A549 (cell line): Measurements from ENCODE around the gene FAR2. TPM values are rescaled to one million over a fixed set of nuclear protein-coding genes. Genes with fewer than 3 reads are reported as not detected.

Source experiments
- ATAC-seq, 2 experiments: fragments of 200-7000 bp in 1 of 2; fragments of >200 bp in 1 of 2; cut with Nextera tagmentation in 1 of 2; cut with Tn5 transposase in 1 of 2; 3 replicates each; pipeline versions ENCODE4 v1.8.0 to v1.9.1; 2018 to 2020; ENCODE audit warnings: mild to moderate bottlenecking in 1 of 2, moderate library complexity in 1 of 2
- CTCF ChIA-PET: fragments of 300-600 bp; sonication (Branson Sonifier 250); formaldehyde crosslinking; extraction: SDS; loops from one replicate; lab custom pipeline; 2021; ENCODE audit warnings: antibody characterized with exemption, inconsistent platforms; lab: Yijun Ruan, JAX
- POLR2A ChIA-PET: fragments of 350-600 bp; formaldehyde crosslinking; extraction: SDS; loops from one replicate; lab custom pipeline; 2021; ENCODE audit warnings: antibody characterized with exemption, inconsistent platforms; lab: Yijun Ruan, JAX
- DNase-seq, 2 experiments: peaks; one replicate each; pipeline versions ENCODE4 v3.0.0 to v3.0.0-alpha.2; 2011 to 2016; ENCODE audit warnings: low read depth in 1 of 2, low spot score in 1 of 2
- FAIRE-seq: peaks from 2 replicates; lab custom pipeline; 2011; peaks lifted over from hg19 to GRCh38; lab: Jason Lieb, UNC
- H3K27ac ChIP-seq, 2 experiments: fragments of >200 bp; sonication (Bioruptor Twin); formaldehyde crosslinking; 3 replicates each; pipeline ENCODE4 v1.5.1; 2016 to 2017
- H3K4me1 ChIP-seq: fragments of >200 bp; sonication (Bioruptor Twin); formaldehyde crosslinking; 3 replicates; pipeline ENCODE4 v1.6.1; 2016
- H3K4me2 ChIP-seq: fragments of >200 bp; sonication (Bioruptor Twin); formaldehyde crosslinking; 3 replicates; pipeline ENCODE4 v1.6.1; 2016
- H3K4me3 ChIP-seq: fragments of >200 bp; sonication (Bioruptor Twin); formaldehyde crosslinking; 3 replicates; pipeline ENCODE4 v1.5.1; 2016
- H3K9me3 ChIP-seq: fragments of >200 bp; sonication (Bioruptor Twin); formaldehyde crosslinking; 3 replicates; pipeline ENCODE4 v1.6.1; 2016
- CHD4 ChIP-seq: fragments of 200-600 bp; sonication (generic); IDR thresholded peaks from 2 replicates; pipeline ENCODE4 v1.6.1; 2016; ENCODE audit warnings: antibody characterized with exemption, mild to moderate bottlenecking, borderline replicate concordance
- EHMT2 ChIP-seq: fragments of 200-600 bp; sonication (generic); IDR thresholded peaks from 2 replicates; pipeline ENCODE4 v1.6.1; 2016; ENCODE audit warnings: antibody characterized with exemption, low read depth, mild to moderate bottlenecking, moderate library complexity
- ESRRA ChIP-seq: fragments of 150-350 bp; IDR thresholded peaks from 2 replicates; pipeline ENCODE4 v1.6.1; 2014; ENCODE audit warnings: mild to moderate bottlenecking, low read length, borderline replicate concordance
- FOSB ChIP-seq: fragments of 250-450 bp; sonication (Bioruptor Pico); IDR thresholded peaks from 2 replicates; pipeline ENCODE4 v1.5.0; 2020; ENCODE audit warnings: mild to moderate bottlenecking, moderate library complexity
- GATA3 ChIP-seq: IDR thresholded peaks from 2 replicates; pipeline ENCODE4 v1.6.1; 2012; ENCODE audit warnings: borderline replicate concordance
- HEYL ChIP-seq: fragments of 250-450 bp; sonication (Bioruptor Pico); IDR thresholded peaks from 2 replicates; pipeline ENCODE4 v1.8.0; 2021; ENCODE audit warnings: mild to moderate bottlenecking, moderate library complexity
- JUNB ChIP-seq: fragments of >200 bp; sonication (Bioruptor Twin); formaldehyde crosslinking; IDR thresholded peaks from 2 replicates; pipeline ENCODE4 v1.6.1; 2016
- MAFK ChIP-seq: fragments of 450-650 bp; IDR thresholded peaks from 2 replicates; pipeline ENCODE4 v1.6.1; 2014; ENCODE audit not compliant: partially characterized antibody
- NR3C1 ChIP-seq: fragments of >200 bp; sonication (Bioruptor Twin); formaldehyde crosslinking; IDR thresholded peaks from 3 replicates; pipeline ENCODE4 v1.6.1; 2017
- PBX3 ChIP-seq: IDR thresholded peaks from 2 replicates; pipeline ENCODE4 v1.6.1; 2012
- RCOR1 ChIP-seq: fragments of 150-350 bp; IDR thresholded peaks from 2 replicates; pipeline ENCODE4 v1.6.1; 2014; ENCODE audit warnings: antibody characterized with exemption, low read length, low read depth
- RFX5 ChIP-seq: fragments of 450-650 bp; IDR thresholded peaks from 2 replicates; pipeline ENCODE4 v1.7.1; 2014; ENCODE audit warnings: antibody characterized with exemption, mild to moderate bottlenecking, moderate library complexity
- RNF2 ChIP-seq: fragments of 200-600 bp; sonication (generic); IDR thresholded peaks from 2 replicates; pipeline ENCODE4 v1.6.1; 2016; ENCODE audit warnings: low read depth, mild to moderate bottlenecking, antibody characterized with exemption, moderate library complexity, borderline replicate concordance
- ZSCAN20 ChIP-seq: fragments of 250-450 bp; sonication (Bioruptor Pico); IDR thresholded peaks from 2 replicates; pipeline ENCODE4 v1.8.0; 2022; ENCODE audit warnings: mild to moderate bottlenecking, moderate library complexity
- WGBS: methylation state at CpG from one replicate; pipeline ENCODE4 v1.1.6; 2017; ENCODE audit errors: missing lambda C conversion rate; 5-methylcytosine and 5-hydroxymethylcytosine counted together
- polyA plus RNA-seq, 4 experiments: library from polyadenylated mRNA; depleted of rRNA in 3 of 4; stranded (reverse); fragments of >200 nt; fragmentation: RNase III in 1 of 4; extraction: RNeasy Plus Mini Kit Qiagen cat#74134 plus additional on column Dnase treatment in 1 of 4; gene quantifications; 2 replicates in 3 of 4; 3 replicates in 1 of 4; pipeline ENCODE4 v1.2.3, GENCODE V29; 2011 to 2017
- TF ChIP-seq, protein P1 (sequence below): fragments of 450-650 bp; IDR thresholded peaks from 2 replicates; pipeline ENCODE4 v1.6.1; 2014; ENCODE audit warnings: antibody characterized with exemption
- TF ChIP-seq, protein P2 (sequence below): fragments of >200 bp; sonication (Bioruptor Twin); formaldehyde crosslinking; IDR thresholded peaks from 3 replicates; pipeline ENCODE4 v1.6.1; 2016
- TF ChIP-seq, protein P3 (sequence below): fragments of 150-350 bp; IDR thresholded peaks from 2 replicates; pipeline ENCODE4 v1.6.1; 2014; ENCODE audit warnings: low read depth, mild to moderate bottlenecking, low read length
- TF ChIP-seq, protein P4 (sequence below): IDR thresholded peaks from 2 replicates; pipeline ENCODE4 v1.6.1; 2012

Gene FAR2
- polyA plus RNA-seq, 2 of the 4 experiments (the other 2 are of a cell fraction), result 0.06 TPM; not detected in 1

DNA sequence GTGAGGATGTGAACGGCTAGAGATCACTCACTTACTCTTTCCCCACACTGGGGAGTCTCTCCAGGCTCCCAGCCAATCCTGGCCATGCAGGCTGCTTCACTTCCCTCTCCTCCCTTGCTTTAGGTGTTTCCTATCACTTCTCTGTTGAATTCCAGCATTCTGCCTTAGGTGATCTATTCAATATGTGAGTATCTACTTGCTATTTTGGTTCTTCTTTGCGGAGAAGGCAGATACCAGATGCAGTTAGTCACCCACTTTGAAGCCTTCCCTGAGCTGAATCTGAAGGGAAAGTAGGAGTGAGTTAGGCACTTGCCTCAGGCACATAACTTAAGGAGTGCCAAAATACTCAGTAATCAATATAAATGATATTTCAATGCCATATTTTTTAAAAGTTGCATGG, 36.0 kb upstream of the FAR2 start:
- CTCF ChIA-PET, result no interaction called here
- H3K9me3 ChIP-seq, result no peaks in the 10 kb centered on the region; the same call in 2 of the 3 replicates
- H3K4me2 ChIP-seq, result no peak overlapping the region
- no peak overlapping the region for H3K27ac ChIP-seq
- POLR2A ChIA-PET, result no interaction called here
- FAIRE-seq (no peak), ATAC-seq (no peak), DNase-seq (no peak)
- H3K4me3 ChIP-seq, result no peak overlapping the region
- TF ChIP-seq ZSCAN20 (no peak), PBX3 (no peak), RNF2 (no peak), EHMT2 (no peak), HEYL (CRISPR knock-in tag) (no peak), FOSB (CRISPR knock-in tag) (no peak), JUNB (no peak)
- TF ChIP-seq, protein P1, sequence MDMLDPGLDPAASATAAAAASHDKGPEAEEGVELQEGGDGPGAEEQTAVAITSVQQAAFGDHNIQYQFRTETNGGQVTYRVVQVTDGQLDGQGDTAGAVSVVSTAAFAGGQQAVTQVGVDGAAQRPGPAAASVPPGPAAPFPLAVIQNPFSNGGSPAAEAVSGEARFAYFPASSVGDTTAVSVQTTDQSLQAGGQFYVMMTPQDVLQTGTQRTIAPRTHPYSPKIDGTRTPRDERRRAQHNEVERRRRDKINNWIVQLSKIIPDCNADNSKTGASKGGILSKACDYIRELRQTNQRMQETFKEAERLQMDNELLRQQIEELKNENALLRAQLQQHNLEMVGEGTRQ, result no peak
- TF ChIP-seq, protein P2, sequence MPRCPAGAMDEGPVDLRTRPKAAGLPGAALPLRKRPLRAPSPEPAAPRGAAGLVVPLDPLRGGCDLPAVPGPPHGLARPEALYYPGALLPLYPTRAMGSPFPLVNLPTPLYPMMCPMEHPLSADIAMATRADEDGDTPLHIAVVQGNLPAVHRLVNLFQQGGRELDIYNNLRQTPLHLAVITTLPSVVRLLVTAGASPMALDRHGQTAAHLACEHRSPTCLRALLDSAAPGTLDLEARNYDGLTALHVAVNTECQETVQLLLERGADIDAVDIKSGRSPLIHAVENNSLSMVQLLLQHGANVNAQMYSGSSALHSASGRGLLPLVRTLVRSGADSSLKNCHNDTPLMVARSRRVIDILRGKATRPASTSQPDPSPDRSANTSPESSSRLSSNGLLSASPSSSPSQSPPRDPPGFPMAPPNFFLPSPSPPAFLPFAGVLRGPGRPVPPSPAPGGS, result no peak
- 4% methylated on average over 2 of the region's 2 CpGs for WGBS
- no peaks in the 10 kb centered on the region for H3K4me1 ChIP-seq

- 7% methylated on average over 3 of the region's 3 CpGs for WGBS
- ATAC-seq (no peak), FAIRE-seq (no peak), DNase-seq (no peak)
- no peak overlapping the region for H3K27ac ChIP-seq
- no peak overlapping the region for H3K4me3 ChIP-seq
- no peaks in the 10 kb centered on the region for H3K4me1 ChIP-seq
- TF ChIP-seq, protein P3, sequence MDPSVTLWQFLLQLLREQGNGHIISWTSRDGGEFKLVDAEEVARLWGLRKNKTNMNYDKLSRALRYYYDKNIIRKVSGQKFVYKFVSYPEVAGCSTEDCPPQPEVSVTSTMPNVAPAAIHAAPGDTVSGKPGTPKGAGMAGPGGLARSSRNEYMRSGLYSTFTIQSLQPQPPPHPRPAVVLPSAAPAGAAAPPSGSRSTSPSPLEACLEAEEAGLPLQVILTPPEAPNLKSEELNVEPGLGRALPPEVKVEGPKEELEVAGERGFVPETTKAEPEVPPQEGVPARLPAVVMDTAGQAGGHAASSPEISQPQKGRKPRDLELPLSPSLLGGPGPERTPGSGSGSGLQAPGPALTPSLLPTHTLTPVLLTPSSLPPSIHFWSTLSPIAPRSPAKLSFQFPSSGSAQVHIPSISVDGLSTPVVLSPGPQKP, result no peak
- TF ChIP-seq CHD4 (no peak), RCOR1 (no peak)
- CTCF ChIA-PET, result no interaction called here
- POLR2A ChIA-PET, result no interaction called here
- H3K9me3 ChIP-seq, result no peaks in the 10 kb centered on the region; the same call in 2 of the 3 replicates
- H3K4me2 ChIP-seq, result no peak overlapping the region
These were observed 32.7 kb upstream of the FAR2 start for GRCh38 chr12:29116414-29116813.

DNA sequence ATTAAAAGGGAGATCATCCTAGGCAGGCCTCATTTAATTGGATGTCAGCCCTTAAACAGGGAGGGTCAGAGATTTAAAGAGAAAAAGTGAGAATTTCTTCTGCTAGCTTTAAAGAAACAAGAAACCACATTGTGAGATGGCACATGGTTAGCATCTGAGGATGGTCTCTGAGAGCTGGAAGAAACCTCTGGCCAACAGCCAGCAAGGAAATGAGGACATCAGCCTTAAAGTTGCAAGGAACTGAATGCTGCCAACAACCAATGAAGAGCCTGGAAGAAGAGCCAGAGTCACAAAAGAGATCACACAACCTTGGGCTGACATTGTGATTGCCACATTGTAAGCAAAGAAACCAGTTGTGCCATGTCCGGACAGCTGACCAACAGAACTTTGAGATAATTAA, 17.5 kb upstream of the FAR2 start:
- Histone ChIP-seq H3K9me3 (no peaks in the 10 kb centered on the region), H3K4me2 (no peak overlapping the region), H3K4me3 (no peak overlapping the region), H3K4me1 (no peaks in the 10 kb centered on the region), H3K27ac (no peak overlapping the region)
- POLR2A ChIA-PET, result no interaction called here
- no peak for ATAC-seq
- no peak for FAIRE-seq
- CTCF ChIA-PET, result no interaction called here
- TF ChIP-seq EHMT2, result no peak
- no peak for TF ChIP-seq ESRRA
- no peak for TF ChIP-seq HEYL (CRISPR knock-in tag)
- TF ChIP-seq, protein P1, result no peak
- no peak for TF ChIP-seq GATA3
- TF ChIP-seq RFX5, result no peak
- TF ChIP-seq MAFK, result no peak
- no peak for TF ChIP-seq NR3C1
- TF ChIP-seq, protein P4, sequence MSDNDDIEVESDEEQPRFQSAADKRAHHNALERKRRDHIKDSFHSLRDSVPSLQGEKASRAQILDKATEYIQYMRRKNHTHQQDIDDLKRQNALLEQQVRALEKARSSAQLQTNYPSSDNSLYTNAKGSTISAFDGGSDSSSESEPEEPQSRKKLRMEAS, result no peak
- TF ChIP-seq JUNB, result no peak
- 57% methylated on average over 1 of the region's 1 CpG for WGBS
- no peak for DNase-seq
